ENCODE data around the gene TWF1. TPM values are rescaled to one million over a fixed set of nuclear protein-coding genes. Genes with fewer than 3 reads are reported as not detected.

Gene TWF1
- total and polyA plus RNA-seq, 9 of the 15 experiments (the other 6 are each of a cell fraction or from before 2014, with no cell fraction given): 10.3 to 29.4 (median 23.4) TPM

- TF ChIP-seq PRDM10 (IDR thresholded peaks at IDR 0.05; ENCODE audit: partially characterized antibody) (no peak), ZFX (CRISPR knock-in tag; IDR thresholded peaks at IDR 0.05) (peak; percentile 83), NCOA6 (IDR thresholded peaks at IDR 0.05) (peak; percentile 91), ELF1 (tag; IDR thresholded peaks at IDR 0.05) (peak; percentile 87), ZBTB2 (IDR thresholded peaks at IDR 0.05) (peak; percentile 99), TEAD2 (tag; IDR thresholded peaks at IDR 0.05) (no peak), MCM7 (IDR thresholded peaks at IDR 0.05) (no peak), MEIS2 (IDR thresholded peaks at IDR 0.05; ENCODE audit: partially characterized antibody) (peak; percentile 45), MNT (conservative IDR thresholded peaks at IDR 0.05) (peak in 1 of 2 experiments; percentile 36; a peak in 3 of 4 replicates), CBFA2T3 (IDR thresholded peaks at IDR 0.05) (0 out of 2 replicates have a peak, but pooled peaks have one; percentile 1), PHF8 (IDR thresholded peaks at IDR 0.05; ENCODE audit: borderline replicate concordance, low read length) (peak; percentile 85), EP300 (IDR thresholded peaks at IDR 0.05; ENCODE audit: low read length) (peak; percentile 16; the same call in 1 of the 2 replicates), ZNF165 (CRISPR knock-in tag; IDR thresholded peaks at IDR 0.05; ENCODE audit: borderline replicate concordance) (no peak), U2AF1 (optimal IDR thresholded peaks at IDR 0.05; ENCODE audit: low read depth, low read length) (no peak), KAT2B (IDR thresholded peaks at IDR 0.05; ENCODE audit: low read depth, low read length) (peak; percentile 79), ZBTB33 (CRISPR knock-in tag; IDR thresholded peaks at IDR 0.05) (no peak), IRF1 (CRISPR knock-in tag; IDR thresholded peaks at IDR 0.05; ENCODE audit: borderline replicate concordance) (no peak), LCOR (CRISPR knock-in tag; IDR thresholded peaks at IDR 0.05) (no peak)
These were observed 47.2 kb downstream of the TWF1 start, which contains the start of the genes IRAK4 and PUS7L (continued) for GRCh38 chr12:43758728-43759563.
